Tibial nerve (tissue), 4 donors: ENCODE data around the gene HYDIN.

ENCODE experiments used
- EP300 ChIP-seq, 2 donors: sonication (generic); formaldehyde crosslinking; IDR thresholded peaks; one replicate each; pipeline ENCODE4 v1.6.1; 2017; ENCODE audit warnings: antibody characterized with exemption in 2 of 2, mild to moderate bottlenecking in 1 of 2
- POLR2A ChIP-seq, 2 donors: fragments of 450-650 bp; IDR thresholded peaks; one replicate each; pipeline ENCODE4 v1.6.1; 2017; ENCODE audit warnings: antibody characterized with exemption in 2 of 2, mild to moderate bottlenecking in 2 of 2, moderate library complexity in 2 of 2
- TF ChIP-seq, protein P1 (sequence below), 5 experiments: fragments of 200-600 bp in 3 of 5; fragments of 450-650 bp in 2 of 5; sonication (generic) in 3 of 5; IDR thresholded peaks; one replicate each; pipeline ENCODE4 v1.5.1; 2016 to 2019; ENCODE audit warnings: antibody characterized with exemption in 5 of 5, mild to moderate bottlenecking in 3 of 5, moderate library complexity in 2 of 5

- TF ChIP-seq, protein P1, sequence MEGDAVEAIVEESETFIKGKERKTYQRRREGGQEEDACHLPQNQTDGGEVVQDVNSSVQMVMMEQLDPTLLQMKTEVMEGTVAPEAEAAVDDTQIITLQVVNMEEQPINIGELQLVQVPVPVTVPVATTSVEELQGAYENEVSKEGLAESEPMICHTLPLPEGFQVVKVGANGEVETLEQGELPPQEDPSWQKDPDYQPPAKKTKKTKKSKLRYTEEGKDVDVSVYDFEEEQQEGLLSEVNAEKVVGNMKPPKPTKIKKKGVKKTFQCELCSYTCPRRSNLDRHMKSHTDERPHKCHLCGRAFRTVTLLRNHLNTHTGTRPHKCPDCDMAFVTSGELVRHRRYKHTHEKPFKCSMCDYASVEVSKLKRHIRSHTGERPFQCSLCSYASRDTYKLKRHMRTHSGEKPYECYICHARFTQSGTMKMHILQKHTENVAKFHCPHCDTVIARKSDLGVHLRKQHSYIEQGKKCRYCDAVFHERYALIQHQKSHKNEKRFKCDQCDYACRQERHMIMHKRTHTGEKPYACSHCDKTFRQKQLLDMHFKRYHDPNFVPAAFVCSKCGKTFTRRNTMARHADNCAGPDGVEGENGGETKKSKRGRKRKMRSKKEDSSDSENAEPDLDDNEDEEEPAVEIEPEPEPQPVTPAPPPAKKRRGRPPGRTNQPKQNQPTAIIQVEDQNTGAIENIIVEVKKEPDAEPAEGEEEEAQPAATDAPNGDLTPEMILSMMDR (IDR thresholded peaks at IDR 0.05): no peak
- TF ChIP-seq POLR2A (IDR thresholded peaks at IDR 0.05) (no peak), EP300 (IDR thresholded peaks at IDR 0.05) (no peak)
Measured at GRCh38 chr16:70777496-70777895, 453.0 kb downstream of the HYDIN start.
